Occipital lobe (tissue), 2 donors: ENCODE data around the gene SRC. TPM values are rescaled to one million over a fixed set of nuclear protein-coding genes. Genes with fewer than 3 reads are reported as not detected.

Source experiments
- DNase-seq: peaks from one replicate; lab custom pipeline; 2025; lab: John Stamatoyannopoulos, UW
- total RNA-seq: library from RNA; depleted of rRNA; stranded (reverse); fragments of >200 nt; gene quantifications from one replicate; pipeline ENCODE4 v1.2.3, GENCODE V29; 2014

Gene SRC
- total RNA-seq, 1 donor from 2014 or later = 19.2 TPM

DNA sequence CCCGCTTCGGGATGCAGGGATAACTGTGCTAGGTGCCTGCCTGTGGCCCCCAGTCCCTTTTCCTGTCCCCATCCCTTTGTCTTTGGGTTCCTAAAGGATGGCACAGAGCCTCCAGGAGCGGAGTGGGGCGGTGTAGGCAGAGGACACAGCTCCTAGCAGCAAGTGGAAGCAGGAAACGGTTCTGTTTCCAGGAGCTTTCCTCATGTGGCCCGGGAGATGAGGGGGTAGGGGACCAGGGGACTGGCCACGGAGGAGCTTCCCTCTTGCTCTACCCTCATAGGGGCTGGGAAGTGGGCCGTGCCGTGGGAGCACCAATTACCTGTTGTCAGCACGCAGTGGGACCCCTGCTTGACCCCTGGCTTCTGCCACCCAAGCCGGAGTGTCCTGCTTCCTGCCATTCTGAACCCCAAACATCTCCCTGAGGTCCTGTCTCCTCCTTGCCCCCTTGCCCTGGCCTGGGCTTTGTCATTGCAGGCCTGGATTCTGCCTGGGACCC lies 76.9 kb downstream of the SRC start:
- no peak for DNase-seq

DNA sequence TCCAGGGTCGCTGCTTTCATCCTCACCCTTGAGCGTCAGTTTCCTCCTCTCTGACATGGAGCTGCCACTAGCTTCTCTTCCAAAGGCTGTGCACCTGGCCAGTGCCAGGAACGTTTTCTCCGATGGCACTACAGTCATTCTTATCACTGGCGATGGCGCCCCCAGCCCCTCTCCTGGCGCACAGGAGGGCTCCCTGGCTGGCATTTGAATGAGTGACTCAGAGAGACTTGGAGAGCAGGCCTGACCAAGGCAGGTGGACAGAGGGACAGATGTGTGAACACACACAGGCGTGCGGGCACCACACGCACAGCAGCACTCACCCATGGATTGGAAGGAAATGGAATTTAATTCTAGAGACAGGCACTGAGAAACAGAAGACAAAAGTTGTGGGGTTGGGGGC lies 77.6 kb downstream of the SRC start:
- DNase-seq = no peak

DNA sequence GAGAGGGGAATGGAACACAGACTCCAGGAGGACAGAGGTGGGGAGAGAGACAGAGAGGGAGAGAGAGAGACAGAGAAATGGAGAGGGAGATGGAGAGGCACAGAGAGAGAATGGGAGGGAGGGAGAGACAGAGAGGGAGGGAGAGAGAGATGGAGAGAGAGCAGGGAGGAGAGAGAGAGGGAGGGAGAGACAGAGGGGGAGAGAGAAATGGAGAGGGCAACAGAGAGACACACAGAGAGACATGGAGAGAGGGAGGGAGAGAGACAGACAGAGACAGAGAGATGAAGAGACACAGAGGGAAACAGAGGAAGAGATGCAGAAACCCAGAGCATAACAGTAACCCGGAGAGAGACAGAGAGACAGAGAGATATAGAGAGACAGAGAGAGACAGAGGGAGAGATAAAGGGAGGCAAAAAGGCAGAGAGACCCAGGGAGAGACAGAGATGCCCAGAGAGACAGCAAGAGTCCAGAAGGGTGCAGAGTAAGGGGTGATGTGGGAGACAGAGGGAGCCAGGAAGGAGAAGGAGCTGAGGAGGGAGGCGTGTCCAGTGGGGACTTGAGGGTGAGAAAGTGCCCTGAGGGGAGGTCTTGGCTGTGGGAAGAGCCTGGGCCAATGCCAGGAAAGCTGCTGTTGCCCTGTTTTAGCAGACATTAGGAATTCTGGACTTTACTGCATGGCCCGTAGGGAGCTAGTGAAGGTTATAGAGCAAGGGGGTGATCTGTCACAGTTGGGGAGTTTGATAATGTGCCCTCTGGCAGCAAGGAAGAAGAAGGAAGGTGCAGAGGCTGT lies 78.3 kb downstream of the SRC start:
- no peak for DNase-seq

DNA sequence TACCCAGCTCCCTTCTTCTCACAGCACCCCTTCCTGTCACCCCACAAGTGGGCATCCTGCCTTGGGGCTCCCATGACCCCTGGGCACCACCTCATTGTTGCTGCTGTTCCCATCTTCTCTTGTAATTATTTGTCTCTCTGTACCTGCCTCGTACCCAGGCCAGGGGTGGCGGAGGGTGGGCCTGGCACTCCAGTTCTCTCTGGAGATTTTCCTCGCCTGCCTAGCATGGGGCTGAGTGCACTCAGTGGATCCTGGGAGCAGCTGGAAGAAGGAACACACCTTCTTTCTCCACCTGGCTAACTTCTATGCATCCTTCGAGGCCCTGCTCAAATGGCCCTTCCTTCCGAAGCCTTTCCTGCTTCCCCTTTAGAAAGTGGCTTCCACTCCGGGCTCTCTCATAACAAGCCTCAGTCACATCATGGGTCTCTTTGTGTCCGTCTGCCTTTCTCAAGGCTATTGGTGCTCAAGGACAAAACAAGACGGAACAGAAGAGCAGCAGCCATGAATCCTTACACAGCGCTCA lies 79.2 kb downstream of the SRC start:
- DNase-seq = no peak

DNA sequence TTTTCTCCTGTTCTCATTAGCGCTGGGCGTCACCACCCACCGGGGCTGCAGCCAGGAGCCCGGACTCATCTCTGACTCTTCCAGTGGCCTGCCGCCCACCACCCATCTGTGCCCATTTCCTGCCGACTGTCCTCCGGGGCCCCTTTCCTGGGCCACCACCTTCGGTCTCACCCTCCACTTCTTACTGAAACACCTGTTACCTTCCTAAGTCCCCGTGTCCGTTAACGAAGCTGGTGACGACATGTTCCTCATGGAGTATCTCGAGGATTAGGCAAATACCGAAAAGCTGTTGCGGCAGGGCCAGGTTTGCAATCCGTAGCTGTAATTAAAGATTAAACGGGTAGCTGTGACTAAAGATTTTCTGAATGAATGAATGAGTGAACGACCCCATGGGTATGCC lies 80.2 kb downstream of the SRC start:
- DNase-seq = no peak

DNA sequence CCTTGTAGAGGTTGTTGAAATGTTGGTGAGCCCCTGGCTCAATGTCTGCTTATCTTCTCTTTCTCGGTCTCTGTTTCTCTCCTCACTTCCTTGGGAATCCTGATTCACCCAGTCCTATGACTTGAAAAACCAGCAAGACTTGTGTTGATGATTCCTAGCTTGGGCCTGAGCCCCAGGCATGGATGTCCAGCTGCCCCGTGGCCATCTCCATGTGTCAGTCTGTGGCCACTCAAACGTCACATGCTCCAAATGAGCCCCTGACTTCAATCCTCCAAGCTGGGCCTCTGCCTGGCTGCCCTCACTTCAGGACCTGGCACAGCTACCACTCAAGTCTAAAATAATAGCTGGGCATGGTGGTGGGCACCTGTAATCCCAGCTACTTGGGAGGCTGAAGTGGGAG lies 81.0 kb downstream of the SRC start:
- DNase-seq = no peak

DNA sequence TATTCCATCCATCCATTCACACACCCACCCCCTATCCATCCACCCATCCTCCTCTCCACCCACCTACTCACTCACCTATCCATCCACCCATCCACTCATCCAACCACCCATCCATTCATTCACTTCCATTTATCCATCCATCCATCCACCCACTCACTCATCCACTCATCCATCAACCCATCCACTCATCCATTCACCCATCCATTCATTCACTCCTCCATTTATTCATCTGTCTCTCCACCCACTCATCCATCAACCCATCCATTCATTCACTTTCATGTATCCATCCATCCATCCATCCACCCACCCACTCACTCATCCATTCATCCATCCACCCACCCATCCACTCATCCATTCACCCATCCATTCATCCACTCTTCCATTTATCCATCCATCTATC lies 84.1 kb downstream of the SRC start:
- no peak for DNase-seq

DNA sequence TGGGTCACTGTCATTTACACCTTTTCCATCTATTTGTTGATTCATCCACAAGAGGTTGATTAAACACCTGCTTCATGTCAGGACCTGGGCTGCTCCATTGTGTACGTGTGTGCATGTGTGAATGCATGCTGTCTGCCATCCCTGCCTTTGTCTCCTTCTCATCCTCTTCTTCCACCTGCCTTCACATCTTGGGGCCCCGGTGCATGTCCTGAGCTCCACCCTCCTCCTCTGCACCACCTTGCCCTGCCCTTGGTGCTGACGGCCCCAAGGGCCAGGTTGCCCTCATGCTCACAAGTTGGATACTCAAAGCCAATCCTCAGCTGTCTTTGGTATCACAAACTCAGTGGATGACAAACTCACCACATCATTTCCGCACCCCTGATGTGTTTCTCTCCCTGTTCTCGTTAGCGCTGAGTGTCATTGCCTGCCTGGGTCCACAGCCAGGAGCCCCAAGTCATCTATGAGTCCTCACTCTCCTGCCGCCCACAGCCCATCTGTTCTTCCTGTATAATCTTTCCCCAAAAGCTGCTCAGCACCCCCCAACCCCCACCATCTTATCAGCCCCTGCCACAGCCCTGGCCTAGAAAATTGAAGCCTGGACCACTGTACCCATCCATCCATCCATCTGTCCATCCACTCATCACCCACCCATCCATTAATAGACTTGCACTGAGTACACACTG lies 85.0 kb downstream of the SRC start:
- DNase-seq = peak; percentile 50

DNA sequence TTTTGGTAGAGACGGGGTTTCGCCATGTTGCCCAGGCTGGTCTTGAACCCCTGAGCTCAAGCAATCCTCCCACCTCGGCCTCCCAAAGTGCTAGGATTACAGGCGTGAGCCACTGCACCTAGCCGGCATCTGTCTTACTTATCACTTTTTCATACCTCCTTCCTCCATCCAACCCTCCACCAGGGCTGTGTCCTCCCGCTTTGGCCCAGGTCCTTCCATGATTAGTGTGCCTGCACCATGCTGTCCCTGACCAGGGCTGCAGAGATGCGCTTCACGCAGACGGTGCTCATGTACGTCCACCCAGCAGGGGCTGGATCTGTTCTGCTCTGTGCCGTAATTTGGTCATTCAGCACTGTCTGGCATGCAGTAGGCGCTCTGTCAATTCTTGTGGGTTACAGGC lies 85.8 kb downstream of the SRC start:
- DNase-seq = no peak

DNA sequence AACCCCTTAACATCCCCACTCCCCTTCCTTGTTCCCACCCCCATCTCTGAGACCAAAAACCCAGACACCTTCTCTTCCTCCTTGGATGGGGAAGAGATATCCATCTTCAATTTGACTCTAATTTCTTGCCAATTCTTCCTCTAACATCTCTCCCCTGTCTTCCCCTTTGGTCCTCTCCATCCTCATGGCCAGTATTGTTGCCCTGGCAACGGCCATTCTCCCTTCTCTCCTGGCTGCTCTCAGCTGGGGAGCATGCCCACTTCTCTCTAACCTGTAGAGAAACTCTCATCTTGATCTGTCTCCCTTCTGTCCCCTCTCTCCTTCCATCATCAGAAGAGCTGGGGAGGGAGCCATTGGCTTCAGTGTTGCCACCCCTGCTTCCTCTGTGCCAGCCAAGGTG lies 86.7 kb downstream of the SRC start:
- no peak for DNase-seq

DNA sequence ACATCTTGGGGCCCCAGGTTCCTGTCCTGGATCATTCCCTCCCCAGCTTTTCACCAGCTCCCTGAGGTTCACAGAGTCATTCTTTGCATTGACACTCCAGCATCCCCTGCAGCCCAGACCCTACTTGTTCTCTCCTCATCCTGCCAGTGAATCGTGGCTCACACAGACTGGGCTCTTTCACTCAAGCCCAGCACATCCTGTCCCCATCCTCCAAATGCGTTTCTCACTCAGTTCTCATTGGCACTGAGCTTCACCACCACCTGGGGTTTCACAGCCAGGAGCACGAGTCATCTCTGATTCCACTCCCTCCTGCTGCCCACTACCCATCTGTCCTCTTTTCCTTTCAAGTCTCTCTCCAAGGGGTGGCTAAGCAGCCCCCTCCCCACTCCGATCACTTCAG lies 89.7 kb downstream of the SRC start:
- DNase-seq = no peak

DNA sequence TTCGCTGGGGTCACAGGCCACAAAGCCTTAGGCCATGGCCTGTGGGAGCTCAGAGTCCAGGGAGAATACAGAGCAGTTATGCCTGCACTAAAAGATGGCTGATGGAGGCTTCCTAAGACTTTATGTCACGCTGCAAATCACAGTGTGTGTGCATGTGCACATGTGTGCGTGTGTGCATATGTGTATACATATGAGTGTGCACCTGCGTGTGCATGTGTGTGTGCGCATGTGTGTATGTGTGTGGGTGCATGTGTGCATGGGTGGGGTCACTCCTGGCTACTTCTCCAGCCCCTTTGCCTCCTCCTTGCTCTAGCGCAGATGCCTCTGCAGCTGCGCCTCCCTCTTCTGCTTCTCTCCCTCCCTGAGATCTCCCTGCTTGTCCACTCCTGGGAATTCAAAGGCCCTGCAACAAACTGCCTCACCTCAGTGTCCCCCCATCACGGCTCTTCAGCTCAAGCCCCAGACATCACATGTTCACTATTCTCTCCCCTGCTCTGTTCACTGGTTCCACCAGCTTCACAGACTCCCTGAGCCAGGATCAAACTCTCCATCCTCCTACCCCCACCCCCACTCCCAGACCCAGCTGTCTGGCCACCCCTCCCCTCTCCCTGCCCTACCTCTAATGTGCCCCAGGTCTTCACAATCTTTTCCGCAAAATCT lies 90.7 kb downstream of the SRC start:
- DNase-seq = no peak

DNA sequence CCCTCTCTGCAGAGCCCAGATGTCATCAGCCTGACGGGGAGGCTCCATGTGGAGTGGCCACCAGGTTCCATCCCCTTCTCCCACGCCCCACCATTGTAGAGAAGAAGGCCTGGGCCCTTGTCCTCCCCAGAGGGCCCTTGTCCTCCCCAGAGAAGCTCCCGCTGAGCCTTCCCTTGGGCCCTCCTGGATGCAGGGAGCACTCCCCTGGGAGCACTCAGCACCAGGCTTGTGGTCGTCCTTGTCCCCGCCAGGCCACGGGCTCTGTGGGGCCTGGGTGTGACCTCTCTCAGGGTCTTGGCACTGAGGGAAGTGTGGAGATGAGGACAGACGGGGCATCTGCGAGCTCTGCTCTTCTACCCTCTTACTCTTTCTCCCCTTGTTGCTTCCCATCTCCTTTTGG lies 91.7 kb downstream of the SRC start:
- DNase-seq = no peak

DNA sequence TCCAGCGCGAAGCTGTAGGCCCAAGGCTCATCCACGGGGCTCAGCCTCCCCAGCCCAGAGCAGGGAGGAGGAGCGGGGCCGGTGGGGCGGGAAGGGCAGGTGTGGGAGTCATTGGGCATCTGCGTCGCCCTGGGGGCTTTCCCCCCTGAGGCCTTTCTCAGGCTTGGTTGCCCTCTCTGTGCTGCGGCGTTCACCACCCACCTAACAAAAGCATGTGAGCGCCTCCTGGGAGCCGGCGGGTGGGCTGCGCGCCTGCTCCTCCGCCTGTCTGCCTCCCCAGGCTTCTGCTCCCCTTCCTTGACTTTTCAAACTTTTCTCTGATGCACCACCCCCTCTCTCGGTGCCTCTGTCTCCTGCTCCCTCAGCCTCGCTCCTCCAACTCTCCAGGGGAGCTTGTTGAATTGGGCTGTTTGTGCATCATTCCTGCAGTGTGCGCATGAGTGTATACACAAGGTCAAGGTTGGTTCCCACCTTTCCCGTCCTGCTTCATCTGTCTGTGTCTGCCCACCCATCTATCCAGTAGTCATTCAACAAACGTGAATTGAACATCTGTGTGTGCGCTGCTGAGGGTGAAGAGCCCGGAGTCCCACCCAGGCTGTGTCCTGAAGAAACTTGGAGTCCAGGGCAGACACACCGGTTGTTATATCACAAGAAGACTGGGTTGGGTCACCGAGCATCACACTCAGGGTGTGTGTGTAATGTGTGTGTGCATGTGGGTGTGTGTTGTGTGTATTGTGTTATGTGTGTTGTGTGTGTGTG lies 92.7 kb downstream of the SRC start:
- no peak for DNase-seq

DNA sequence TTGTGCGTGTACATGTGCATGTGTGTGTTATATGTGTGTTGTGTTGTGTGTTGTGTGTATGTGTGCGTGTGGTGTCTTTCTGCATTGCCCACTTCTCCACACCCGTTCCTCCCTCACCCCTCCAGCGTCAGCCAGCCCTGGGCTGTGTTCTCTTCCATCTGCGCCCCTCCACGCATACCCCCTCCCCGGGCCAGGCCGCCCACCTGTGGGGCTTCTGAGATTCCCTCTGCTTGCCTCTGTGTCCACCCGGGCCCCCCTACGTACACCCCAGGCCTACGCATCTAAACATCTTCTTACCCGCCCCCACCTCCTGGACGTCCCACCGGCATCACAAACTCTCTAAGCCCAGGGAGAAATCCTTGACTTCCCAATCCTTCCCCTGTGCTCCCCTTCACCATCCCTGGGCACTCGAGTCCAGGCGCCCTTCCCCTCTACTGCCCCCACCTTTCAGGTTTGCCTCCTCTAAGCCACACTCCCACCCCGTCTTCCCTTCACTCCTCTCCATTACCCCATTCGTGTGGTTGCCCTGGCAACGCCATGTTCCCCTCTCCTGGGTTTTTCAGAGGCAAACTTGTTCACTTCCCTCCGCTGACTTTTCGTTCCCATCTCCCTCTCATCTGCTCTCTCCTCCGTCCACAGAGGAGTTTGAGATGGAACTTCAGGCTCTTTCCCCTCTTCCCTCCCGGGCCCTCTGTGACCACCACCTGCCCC lies 93.4 kb downstream of the SRC start:
- no peak for DNase-seq

DNA sequence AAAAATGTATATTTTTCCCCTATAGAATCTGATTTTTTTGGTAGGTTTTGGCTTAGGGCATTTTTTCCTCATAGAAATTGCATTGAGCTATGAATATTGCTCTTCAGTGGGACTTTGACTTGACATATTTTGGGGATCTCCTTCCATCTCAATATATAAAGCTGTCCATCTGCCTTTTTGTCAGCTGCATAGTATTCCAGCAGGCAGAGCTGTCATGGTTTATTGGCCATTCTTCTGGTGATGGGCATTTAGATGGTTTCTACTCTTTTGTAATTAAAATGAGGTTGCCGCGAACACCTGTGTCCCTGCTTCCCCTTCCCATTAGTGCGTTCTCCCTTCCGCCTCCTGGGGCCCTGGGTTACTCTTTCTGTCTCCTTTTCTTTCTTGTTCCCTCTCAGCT lies 95.1 kb downstream of the SRC start:
- DNase-seq = no peak

DNA sequence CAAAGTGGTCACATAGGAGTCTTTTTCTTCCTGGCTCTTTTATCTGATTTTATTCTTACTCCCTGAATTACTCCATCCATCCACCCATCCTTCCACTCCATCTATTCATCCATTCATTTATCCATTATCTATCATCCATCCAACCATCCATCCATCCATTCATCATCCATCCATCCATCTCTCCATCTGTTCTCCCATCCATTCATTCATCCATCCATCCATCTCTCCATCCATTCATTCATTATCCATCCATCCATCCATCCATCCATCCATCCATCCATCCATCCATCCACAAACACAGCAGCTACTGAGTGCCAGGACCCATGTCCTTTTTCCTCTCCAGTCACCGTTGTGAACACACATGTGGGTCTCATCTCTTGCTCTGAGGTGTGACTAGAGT lies 96.6 kb downstream of the SRC start:
- DNase-seq = no peak

DNA sequence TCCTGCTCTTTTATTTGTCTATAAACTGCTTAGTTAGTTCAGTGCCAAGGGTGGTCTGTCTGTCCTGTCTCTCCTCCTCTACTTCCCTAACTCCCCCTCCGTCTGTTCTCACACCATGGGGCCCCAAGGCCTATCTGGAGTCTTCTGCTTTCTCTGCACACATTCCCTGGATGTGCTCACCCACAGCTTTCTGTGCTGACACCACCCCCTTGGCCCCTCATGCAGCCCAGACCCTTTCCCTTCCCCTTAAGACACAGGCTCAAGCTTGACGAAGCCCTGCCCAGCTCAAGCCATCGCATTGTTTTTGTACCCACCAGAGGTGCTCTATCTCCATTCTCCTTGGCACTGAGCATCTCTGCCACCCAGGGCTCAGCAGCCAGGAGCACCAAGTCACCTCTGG lies 97.0 kb downstream of the SRC start:
- no peak for DNase-seq

DNA sequence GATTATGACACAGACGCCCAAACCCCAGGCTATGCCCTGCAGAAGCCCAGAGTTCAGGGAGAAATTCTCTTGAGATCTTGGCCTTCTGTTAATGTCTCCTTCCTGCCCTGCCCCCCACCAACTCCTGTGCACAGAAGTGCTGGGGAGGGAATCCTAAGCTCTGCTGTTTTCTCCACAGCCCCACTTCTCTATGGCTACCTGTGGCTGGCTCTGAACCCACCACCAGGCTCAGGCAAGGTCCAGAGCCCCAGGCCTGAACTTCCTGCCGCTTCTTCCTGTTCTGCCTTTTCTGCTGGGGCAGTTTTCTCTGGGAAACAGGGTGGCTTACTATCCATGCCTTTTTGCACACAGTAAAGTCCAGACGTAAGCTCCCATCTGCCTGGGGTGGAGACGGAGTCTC lies 97.7 kb downstream of the SRC start:
- no peak for DNase-seq

DNA sequence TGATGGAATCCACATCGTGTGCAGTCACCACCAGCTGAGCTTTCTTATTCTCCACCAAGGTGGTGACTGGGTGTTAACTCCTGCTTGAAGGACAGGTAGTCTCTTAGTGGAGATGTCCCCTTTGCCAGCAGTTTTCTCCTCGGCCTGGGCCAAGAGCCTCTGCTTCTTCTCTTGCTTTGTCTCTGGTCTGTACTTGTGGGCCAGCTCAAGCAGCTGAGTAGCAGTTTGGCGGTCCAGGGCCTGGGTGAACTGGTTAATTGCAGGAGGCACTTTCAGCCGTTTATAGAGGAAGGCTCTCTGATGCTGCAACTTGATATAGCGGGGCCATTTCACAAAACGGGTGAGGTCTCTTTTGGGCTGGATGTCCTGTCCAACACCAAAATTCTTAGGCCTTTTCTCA lies 99.1 kb downstream of the SRC start:
- DNase-seq = no peak
